CD4-positive, alpha-beta T cell treated with Interleukin-6 for 4 hours (primary cell): Measurements from ENCODE around the gene ELOVL1.

ENCODE experiments used
- DNase-seq: peaks from one replicate; pipeline ENCODE4 v3.0.0-alpha.2; 2020; ENCODE audit warnings: mixed read lengths

Gene ELOVL1

GRCh38 chr1:43322506-43322905 is 45.3 kb downstream of the ELOVL1 start:
- no peak for DNase-seq

DNA sequence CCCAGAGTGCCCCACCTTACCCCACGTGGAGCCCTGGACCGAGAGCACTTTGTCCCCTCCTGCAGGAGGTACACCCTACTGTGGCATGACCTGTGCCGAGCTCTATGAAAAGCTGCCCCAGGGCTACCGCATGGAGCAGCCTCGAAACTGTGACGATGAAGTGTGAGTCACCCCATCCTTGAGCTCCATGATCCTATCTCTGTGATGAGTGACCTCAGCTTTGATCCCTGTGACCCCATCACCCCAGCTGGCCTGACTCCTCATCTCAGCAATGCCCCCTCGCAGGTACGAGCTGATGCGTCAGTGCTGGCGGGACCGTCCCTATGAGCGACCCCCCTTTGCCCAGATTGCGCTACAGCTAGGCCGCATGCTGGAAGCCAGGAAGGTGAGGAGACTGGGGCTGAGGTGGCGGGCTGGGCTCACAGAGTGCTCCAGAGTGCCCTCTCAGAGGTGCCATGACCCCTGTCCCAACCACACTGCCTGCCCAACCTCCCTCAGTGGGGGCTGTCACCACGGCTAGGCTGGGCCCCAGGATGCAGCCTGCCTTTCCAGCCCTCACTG is 46.4 kb downstream of the ELOVL1 start:
- no peak for DNase-seq

DNA sequence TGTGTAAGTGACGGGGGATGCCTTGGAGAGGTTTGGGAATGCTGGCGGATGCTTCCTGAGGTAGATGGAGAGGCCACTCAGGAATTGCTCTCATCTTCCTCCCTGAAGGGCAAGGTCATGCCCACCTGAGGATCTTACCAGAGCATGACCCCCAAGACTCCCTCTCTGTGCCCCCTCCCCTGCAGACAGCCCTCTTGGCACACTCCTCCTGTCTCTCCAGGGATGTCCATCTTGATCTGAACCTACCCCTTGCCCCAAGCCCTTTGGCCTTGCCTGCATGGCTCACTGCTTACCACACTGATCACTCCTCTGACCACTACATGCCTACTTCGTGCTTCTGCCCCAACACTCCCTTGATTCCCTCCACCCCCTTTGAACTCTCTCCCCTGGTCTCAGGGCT is 48.0 kb downstream of the ELOVL1 start:
- DNase-seq = no peak

GRCh38 chr1:43319288-43319687 is 48.5 kb downstream of the ELOVL1 start:
- no peak for DNase-seq

DNA sequence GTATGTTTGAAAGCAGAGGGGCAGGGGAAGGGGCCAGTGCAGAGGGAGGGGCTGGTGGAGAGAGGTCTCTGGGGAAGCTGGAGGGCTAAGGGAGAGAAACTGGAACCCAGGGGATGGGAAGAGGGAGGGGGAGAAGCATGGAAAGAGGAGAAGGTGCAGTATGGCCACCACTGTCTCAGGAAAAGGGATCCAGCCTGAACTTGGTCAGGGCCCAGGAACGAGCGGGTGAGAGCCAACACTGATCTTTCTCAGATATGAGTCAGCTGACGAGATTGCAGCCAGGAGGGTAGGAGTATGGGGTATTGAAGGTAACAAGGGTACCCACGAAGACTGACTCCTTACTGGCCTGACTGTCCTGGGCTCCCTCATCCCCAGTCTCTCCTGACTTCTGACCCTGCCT is 49.0 kb downstream of the ELOVL1 start:
- no peak for DNase-seq

- DNase-seq = no peak
Measured at GRCh38 chr1:43317817-43318471, 49.9 kb downstream of the ELOVL1 start.

DNA sequence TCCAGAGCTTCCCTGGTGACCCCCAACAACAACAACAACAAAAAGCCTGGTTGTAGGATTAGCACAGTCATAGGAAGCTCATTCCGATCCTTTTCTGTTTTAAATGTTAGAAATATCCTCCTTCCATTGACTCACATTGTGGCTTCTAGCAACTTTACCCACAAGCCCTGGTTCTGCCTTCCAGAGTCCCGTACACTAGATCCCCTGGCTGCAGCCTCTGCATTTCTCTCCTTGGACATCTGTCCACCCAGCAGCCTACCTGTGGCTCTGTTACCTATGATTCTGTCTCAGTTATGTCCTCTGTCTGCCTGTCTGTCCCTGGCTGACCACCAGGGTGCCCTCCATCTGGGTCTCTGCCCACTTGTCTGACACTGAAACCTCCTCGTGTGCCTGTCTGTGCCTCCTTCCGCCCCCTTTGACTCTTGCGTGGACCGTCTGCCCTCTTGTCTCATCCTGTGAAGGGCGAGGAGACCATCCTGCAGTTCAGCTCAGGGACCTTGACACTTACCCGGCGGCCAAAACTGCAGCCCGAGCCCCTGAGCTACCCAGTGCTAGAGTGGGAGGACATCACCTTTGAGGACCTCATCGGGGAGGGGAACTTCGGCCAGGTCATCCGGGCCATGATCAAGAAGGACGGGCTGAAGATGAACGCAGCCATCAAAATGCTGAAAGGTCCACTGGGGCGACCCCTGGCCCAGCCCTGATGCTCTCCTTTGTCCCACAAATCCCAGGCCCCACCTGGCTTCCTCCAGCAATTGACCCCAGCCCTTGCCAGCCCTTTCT is 50.9 kb downstream of the ELOVL1 start:
- DNase-seq = no peak

DNA sequence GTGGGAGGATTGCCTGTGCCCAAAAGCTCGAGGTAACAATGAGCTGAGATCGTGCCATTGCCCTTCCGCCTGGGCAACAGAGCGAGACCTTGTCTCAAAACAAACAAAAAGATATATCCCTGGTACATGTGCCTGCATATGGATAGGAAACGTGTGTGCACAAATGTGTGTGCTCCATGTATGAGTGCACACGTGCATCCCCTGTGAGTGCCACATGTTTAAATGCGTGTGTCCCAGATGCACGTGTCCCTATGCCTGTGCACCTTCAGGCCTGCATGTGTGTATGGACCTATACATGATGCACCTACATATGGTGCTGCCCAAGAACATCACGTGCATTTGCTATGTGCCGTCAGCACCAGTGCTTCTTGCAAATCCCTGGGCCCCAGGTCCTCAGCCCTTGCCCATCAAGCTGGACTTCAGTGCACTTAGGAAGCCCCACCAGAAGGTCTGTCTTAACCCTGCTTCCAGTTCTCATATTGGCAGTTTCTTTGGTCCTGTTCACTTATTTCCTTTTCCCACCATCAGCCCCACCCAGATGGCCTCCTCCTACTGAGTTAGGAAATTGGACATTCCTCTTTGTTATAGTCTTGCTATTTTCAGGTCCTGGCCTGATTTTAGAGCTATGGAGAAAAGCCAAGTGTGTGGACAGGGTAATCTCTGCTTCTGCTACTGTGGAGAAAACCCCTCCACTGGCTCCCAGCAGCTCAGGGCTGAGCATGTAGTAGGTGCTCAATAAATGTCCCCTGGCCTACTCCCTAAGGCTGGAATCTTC is 51.7 kb downstream of the ELOVL1 start:
- DNase-seq = no peak

- DNase-seq = no peak
Measured at GRCh38 chr1:43315481-43315880, 52.3 kb downstream of the ELOVL1 start.

DNA sequence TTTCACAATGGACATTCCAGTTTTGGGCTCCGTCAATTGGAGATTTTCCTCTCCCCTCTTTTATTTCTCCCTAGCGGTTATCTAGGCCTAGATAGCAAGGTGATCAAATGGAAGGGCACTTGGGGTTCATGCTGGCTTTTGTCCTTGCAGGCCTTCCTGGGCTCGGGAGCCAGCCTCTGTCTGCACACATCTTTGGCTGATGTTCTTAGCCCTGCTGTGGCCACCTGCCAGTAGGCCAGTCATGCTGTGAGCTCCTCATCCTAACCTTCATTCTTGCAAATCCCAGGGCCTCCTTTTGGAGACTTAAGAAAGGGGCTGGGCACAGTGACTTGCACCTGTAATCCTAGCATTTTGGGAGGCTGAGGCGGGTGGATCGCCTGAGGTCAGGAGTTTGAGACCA is 53.6 kb downstream of the ELOVL1 start:
- no peak for DNase-seq

DNA sequence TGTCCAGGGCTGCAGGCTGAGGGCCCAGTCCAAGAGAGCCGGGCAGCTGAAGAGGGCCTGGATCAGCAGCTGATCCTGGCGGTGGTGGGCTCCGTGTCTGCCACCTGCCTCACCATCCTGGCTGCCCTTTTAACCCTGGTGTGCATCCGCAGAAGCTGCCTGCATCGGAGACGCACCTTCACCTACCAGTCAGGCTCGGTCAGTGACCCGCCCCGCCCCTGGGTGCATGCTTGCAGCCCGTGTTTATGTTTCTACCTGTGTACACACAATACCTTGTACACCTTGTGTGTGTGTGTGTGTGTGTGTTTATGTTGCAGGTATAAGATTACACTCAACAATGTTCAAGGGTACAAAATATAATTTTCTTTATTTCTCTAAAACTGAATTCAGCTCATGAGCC is 54.0 kb downstream of the ELOVL1 start:
- DNase-seq = no peak
